Inferior parietal cortex (tissue), 1 donor: ENCODE results near the gene RLN3.

Experiments used
- DNase-seq: peaks from one replicate; pipeline ENCODE4 v3.0.0-alpha.2; 2016; ENCODE audit errors: extremely low spot score

Gene RLN3

GRCh38 chr19:14054099-14054498 lies 26.2 kb downstream of the RLN3 start:
- DNase-seq = no peak

- no peak for DNase-seq
Measured at GRCh38 chr19:14054721-14055120, 26.8 kb downstream of the RLN3 start.

DNA sequence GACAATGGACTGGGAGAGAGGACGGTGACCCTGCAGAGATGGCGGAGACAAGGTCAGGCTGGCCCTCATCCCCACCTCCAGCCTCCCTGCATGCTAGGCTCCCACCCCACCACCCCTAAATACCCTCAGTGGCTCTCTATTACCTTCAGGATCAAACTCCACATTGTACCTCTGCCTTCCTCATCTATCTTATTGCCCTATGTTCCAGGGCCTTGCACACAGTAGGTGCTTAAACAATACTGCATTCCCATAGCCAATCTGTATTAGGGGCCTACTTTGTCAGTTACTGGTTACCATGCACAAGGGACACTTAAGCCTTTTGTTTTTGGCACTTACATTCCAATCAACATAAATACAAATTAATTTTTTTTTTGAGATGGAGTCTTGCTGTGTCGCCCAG lies 27.4 kb downstream of the RLN3 start:
- no peak for DNase-seq

DNA sequence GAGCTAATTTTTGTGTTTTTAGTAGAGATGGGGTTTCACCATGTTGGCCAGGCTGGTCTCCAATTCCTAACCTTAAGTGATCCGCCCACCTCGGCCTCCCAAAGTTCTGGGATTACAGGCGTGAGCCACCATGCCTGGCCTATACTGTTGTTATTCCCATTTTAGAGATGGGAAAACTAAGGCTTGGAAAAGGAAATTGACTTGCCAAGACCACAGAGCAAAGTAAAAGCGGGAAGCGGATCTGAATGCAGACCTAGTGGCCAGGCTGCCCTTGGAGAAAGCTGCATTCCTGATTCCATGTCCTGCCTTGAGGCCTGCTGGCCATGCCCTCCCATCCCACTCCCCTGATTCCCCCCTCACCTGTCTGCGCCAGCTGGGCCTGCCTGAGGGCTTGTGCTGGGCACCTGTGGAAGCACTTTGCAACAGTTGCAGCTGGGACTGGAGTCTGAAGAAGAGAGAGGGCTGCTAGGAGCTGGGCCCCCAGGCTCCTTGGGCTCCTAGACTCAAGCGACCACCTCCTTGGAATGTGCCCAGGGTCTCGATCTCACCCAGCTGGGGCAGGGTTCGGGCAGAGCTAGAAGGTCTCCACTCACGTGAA lies 28.2 kb downstream of the RLN3 start:
- DNase-seq = no peak

DNA sequence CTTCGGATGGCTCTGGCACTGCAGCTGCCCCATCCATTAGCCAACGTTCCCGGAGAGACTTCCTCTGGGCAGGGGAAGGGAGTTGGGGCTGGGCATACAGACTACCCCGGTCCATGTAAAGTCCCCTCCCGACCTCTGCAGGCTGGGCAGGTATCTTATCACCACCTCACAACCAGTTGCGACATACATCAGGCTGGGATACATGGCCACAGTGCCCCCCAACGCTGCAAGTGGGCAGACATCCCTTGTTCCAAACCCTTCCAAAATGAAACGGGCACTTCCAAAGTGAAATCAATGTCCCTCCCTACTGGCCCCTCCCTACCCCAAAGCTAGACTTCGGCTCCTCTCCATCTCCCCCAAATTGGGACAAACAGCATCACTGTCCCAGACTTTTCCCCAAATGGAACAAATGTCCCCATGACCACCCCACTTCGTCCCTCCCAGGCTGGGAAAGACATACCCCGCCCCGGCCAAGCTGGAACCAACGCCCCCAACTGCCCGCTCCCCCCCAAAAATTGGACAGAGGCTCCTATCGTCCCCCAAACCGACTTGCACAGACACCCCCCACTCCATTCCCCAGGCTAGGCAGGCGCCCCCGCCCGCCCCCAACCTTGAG lies 28.9 kb downstream of the RLN3 start:
- no peak for DNase-seq

DNA sequence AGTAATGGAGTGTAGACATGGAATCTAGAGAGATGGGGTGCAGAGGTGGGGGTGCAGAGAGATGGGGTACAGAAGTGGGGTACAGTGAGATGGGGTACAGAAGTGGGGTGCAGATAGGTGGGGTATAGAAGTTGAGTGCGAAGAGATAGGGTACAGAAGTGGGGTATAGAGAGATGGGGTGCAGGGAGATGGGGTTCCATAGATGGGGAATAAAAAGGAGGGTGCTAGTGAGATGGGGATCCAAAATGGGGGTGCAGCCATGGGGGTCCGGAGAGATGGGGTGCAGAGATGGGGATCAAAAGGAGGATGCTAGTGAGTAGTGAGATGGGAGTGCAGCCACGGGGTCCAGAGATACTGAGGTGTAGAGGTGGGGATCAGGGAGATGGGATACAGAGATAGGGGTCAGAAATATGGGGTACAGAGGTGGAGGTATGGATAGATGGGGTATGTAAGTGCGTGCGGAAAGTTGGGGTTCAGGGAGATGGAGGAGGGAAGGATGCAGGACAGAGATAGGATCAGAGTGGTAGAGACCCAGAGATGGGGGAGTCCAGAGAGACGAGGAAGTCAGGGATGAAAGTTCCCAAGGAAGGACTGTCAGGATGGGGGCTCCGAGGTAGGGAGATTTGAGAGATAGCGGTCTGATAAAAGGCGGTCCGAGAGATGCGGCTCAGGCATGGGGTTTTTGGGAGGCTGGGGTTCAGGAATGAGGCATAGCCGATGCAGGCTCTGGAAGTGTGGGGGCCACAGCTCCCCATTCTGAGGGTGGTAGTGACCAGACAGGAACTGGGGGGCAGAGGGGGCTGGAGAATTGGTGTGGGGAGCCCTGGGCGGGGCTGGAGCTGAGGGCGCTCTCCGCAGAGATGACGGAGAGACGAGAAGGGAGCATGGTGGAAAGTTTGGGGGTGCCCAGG lies 30.5 kb downstream of the RLN3 start:
- no peak for DNase-seq

DNA sequence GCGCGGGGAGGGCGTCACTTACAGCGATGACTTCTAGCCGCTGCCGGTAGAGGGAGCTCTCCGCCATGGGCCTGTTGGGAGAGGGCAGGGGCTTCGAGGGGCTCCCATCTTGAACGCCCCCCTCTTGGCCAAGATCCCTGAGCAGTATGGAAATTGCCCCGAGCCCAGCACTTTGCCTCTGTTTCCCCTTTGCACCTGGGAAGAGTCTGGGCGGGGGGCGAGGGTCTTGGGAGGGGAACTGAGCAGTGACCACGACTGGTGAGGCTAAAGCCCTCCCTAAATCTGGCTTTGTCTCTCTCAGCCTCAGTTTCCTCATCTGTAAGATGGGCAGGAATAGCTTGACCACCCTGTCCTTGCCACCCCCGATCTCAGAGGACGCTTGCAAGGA lies 31.1 kb downstream of the RLN3 start:
- no peak for DNase-seq

DNA sequence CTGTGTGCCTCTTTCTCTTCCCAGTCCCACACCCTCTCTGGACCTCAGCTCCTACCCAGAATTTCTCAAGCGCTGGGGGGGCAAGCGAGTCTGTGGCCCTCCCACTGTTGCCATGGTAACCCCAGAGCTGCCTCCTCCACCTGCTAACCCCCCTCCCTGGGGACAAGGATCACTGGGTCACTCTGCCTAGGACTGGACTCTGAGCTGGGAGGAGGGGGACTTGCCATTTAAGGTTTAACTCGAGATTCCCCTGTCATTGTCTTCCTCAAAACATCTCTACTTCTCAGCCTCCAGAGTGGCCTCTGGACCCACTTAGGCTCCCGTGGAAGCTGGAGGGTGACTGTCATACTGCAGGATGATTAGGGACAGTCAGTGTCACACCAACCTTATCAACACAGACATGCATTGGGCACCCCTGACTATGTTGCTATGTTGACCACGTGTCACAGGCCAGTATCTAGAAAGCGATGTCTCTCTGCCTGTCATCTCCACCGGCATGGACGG lies 31.8 kb downstream of the RLN3 start:
- DNase-seq = no peak

DNA sequence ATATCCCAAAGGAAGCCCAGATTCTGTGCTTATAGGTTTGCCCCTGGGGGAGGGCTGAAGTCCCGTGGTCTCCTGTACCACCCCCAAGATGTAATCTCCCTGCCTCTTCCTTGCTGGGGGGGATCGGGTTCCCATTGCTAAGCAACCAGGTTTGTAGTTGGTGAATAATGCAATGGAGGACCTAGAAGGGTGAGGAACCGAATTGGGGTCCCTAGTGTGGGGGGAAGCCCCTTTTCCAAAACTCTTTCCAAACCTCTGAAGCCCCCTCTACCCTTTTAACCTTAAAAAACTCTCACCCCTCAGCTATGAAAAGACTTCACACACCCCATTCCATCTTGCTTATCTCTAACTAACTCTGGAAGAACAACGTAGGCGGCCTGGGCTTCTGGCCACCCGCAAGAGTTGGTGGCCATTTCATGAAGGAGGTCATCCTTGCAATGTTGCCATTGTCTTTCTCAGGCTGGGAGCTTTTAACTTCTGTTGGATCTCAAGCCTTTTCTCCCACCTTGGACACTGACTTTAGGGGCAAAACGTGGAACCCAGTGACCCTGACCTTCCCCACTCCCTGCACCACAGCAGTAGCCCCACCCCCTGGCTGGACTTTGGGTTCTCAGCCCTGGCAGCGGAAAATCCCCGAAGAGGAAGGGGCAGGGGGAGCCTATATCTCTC lies 33.3 kb downstream of the RLN3 start:
- no peak for DNase-seq

GRCh38 chr19:14061751-14062557 lies 34.0 kb downstream of the RLN3 start, which contains the start of gene PALM3:
Gene PALM3 (minus strand): TSS chr19:14062076. CDS start chr19:14061980, 96 bp downstream.
- DNase-seq = no peak

DNA sequence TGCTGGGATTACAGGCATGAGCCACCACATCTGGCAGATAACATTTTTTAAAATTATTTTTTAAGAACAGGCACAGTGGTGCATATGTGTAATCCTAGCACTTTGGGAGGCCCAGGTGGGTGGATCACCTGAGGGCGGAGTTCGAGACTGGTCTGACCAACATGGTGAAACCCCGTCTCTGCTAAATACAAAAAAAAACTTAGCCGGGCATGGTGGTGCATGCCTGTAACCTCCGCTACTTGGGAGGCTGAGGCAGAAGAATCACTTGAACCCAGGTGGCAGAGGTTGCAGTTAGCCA lies 34.6 kb downstream of the RLN3 start:
- DNase-seq = no peak

DNA sequence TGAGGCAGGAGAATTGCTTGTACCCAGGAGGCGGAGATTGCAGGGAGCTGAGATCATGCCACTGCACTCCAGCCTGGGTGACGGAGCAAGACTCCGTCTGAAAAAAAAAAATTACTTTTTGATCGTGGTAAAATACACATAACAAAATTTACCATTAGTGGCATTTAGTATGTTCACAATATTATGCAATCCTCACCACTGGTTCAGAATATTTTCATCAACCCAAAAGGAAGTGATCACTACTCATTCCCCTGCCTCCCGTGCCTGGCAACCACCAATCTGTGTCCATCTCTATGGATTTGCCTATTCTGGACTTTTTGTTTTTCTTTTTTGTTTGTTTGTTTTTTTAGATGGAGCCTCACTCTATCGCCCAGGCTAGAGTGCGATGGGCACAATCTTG lies 35.2 kb downstream of the RLN3 start:
- DNase-seq = no peak

DNA sequence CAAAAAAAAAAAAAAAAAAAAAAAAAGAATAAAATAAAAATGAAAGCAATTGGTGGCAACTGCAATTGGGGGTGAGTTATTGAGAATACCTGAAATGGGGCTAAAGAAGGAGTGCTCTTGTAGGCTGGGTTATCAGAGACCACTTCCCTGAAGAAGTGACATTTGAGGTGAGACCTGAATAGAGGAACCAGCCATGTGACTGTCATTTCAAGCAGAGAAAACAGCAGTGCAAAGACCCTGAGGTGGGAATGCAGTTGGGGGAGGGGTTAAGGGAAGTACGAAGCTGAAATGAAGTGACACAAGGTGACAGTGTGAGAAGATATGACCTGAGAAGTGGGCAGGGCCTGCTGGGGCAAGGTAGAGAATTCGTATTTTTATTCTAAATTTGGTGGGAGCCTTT lies 38.2 kb downstream of the RLN3 start:
- no peak for DNase-seq

DNA sequence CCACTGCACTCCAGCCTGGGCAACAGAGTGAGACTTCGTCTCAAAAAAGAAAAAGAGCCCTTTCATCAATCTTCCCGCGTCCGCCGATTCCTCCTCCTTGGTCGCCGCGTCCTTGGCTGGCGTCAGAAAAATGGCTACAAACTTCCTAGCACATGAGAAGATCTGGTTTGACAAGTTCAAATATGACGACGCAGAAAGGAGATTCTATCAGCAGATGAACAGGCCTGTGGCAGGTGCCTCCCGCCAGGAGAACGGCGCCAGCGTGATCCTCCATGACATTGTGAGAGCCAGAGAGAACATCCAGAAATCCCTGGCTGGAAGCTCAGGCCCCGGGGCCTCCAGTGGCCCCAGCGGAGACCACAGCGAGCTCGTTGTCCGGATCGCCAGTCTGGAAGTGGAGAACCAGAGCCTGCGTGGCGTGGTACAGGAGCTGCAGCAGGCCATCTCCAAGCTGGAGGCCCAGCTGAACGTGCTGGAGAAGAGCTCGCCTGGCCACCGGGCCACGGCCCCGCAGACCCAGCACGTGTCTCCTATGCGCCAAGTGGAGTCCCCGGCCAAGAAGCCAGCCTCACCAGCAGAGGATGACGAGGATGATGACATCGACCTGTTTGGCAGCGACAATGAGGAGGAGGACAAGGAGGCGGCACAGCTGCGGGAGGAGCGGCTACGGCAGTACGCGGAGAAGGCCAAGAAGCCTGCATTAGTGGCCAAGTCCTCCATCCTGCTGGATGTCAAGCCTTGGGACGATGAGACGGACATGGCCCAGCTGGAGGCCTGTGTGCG lies 42.5 kb downstream of the RLN3 start:
- DNase-seq = no peak

- peak; percentile 25 for DNase-seq
Measured at GRCh38 chr19:14072535-14073260, 44.8 kb downstream of the RLN3 start, which contains the start of gene MISP3. Gene MISP3 (plus strand): TSS chr19:14072786. CDS start chr19:14073310, 524 bp downstream.

DNA sequence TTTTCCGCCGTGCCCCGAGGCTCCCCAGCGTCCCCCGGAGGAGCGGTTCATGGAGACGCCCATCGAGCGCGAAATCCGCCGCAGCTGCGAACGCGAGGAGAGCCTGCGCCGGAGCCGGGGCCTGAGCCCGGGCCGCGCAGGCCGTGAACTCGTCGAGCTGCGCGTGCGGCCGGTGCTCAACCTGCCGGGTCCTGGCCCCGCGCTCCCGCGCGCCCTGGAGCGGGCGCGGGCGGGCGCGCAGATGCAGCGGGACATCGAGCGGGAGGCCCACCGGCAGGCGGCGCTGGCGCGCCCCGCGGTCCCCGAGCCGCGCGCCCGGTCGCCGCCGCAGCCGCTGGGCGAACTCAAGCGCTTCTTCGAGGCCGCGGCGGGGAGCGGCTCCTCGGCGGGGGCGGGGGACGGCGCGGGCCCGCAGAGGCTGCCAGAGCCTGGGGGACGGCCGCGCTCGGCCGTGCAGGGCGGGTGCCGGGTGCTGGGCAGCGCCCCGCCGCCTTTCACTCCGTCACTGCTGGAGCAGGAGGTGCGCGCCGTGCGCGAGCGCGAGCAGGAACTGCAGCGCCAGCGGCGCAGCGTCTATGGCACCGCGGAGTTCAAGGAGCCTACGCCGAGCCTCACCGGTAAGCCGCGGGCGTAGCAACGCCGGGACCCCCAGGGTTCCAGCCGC lies 45.4 kb downstream of the RLN3 start:
- DNase-seq = peak; percentile 50

GRCh38 chr19:14073925-14074838 lies 46.2 kb downstream of the RLN3 start:
- peak; percentile 45 for DNase-seq

DNA sequence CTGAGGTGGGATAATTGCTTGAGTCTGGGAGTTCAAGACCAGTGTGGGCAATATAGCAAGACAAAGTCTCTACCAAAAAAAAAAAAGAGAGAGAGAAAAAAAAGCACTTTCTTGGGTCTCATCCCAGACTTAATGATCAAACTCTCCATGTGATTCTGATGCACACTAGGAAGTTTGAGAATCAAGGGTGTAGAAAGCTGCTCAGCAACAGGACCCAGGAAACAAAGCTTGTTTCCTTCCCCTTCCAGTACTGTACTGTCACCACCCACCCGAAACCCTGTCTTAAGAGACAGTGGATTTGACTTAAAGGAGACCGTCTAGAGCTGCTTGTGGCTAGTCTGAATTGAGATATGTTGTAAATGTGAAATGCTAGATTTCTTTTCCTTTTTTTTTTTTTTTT lies 50.5 kb downstream of the RLN3 start:
- no peak for DNase-seq
